Coronary artery (tissue), 2 donors: ENCODE measurements around the gene PIK3CG.

Experiments used
- DNase-seq: peaks from one replicate; pipeline ENCODE4 v3.0.0-alpha.2; 2017; ENCODE audit warnings: low spot score
- H3K27ac ChIP-seq, 2 donors: fragments of 200-600 bp; sonication (generic); one replicate each; pipeline ENCODE4 v1.5.1; 2016 to 2019
- H3K4me3 ChIP-seq: fragments of 200-600 bp; sonication (generic); 2 replicates; pipeline ENCODE4 v1.5.1; 2016; ENCODE audit warnings: mild to moderate bottlenecking, moderate library complexity
- CTCF ChIP-seq: fragments of 200-600 bp; sonication (generic); IDR thresholded peaks from one replicate; pipeline ENCODE4 v1.5.1; 2019; ENCODE audit warnings: antibody characterized with exemption

The PIK3CG gene

GRCh38 chr7:106862317-106863089 is 2.6 kb upstream of the PIK3CG start:
- H3K27ac ChIP-seq, result no peak overlapping the region
- no peak overlapping the region for H3K4me3 ChIP-seq
- no peak for TF ChIP-seq CTCF
- no peak for DNase-seq

- DNase-seq, result no peak
- Histone ChIP-seq H3K4me3 (no peak overlapping the region), H3K27ac (peak overlapping the region in 1 of 2 donors; percentile 37)
- no peak for TF ChIP-seq CTCF
Observed at GRCh38 chr7:106863274-106863997, 1.6 kb upstream of the PIK3CG start.

- H3K27ac ChIP-seq, result peak overlapping the region in 1 of 2 donors; percentile 45
- no peak for TF ChIP-seq CTCF
Observed at GRCh38 chr7:106864298-106865081, 592 bp upstream of the PIK3CG start.

GRCh38 chr7:106866298-106867281 is 1.5 kb downstream of the PIK3CG start:
- no peak overlapping the region for H3K4me3 ChIP-seq
- no peak for TF ChIP-seq CTCF
- peak overlapping the region in 1 of 2 donors; percentile 45 for H3K27ac ChIP-seq
- no peak for DNase-seq

More at GRCh38 chr7:106864298-106865081, 592 bp upstream of the PIK3CG start:
- DNase-seq, result no peak
- peak overlapping the region; percentile 65 for H3K4me3 ChIP-seq

- H3K4me3 ChIP-seq, result no peak overlapping the region
- no peak overlapping the region for H3K27ac ChIP-seq
- DNase-seq, result no peak
- no peak for TF ChIP-seq CTCF
Observed at GRCh38 chr7:106867641-106868351, 2.7 kb downstream of the PIK3CG start.
